Type B pancreatic cell (in vitro differentiated cells): Measurements from ENCODE around the gene PARD3. TPM values are rescaled to one million over a fixed set of nuclear protein-coding genes. Genes with fewer than 3 reads are reported as not detected.
"Not testable (repeated sequence)": the region's sequence is repeated elsewhere in the genome, so short reads cannot be mapped to it uniquely, and the experiment has no call there.

Experiments
- DNase-seq: peaks from one replicate; pipeline ENCODE4 v3.0.0; 2021; ENCODE audit warnings: mixed read lengths; ENCODE audit not compliant: unreplicated experiment; ENCODE audit errors: extremely low spot score
- H3K27ac Mint-ChIP-seq: 2 replicates; pipeline ENCODE4 v1.8.0; 2021; ENCODE audit warnings: mild to moderate bottlenecking, mixed read lengths
- H3K27me3 Mint-ChIP-seq: 2 replicates; pipeline ENCODE4 v1.8.0; 2021; ENCODE audit warnings: mixed read lengths
- H3K36me3 Mint-ChIP-seq: 2 replicates; pipeline ENCODE4 v1.8.0; 2021; ENCODE audit warnings: mixed read lengths
- H3K4me1 Mint-ChIP-seq: one replicate; pipeline ENCODE4 v1.8.0; 2021; ENCODE audit warnings: mixed read lengths; ENCODE audit not compliant: unreplicated experiment
- H3K4me3 Mint-ChIP-seq: 2 replicates; pipeline ENCODE4 v1.8.0; 2021; ENCODE audit warnings: mild to moderate bottlenecking, mixed read lengths
- H3K9me3 Mint-ChIP-seq: 2 replicates; pipeline ENCODE4 v1.8.0; 2021; ENCODE audit warnings: mixed read lengths
- CTCF ChIP-seq: fragments of 200-600 bp; sonication (generic); conservative IDR thresholded peaks from 2 replicates; pipeline ENCODE4 v1.5.0; 2021; ENCODE audit warnings: antibody characterized with exemption, mild to moderate bottlenecking
- total RNA-seq: library from RNA; stranded (reverse); gene quantifications from 2 replicates; pipeline ENCODE4 v1.2.1, GENCODE V29; 2021; ENCODE audit warnings: low replicate concordance

PARD3 gene
- total RNA-seq, 1 donor from 2014 or later = 52.3 TPM

GRCh38 chr10:34759837-34760215 lies 55.3 kb downstream of the PARD3 start:
- Mint-ChIP-seq H3K4me3 (no peak overlapping the region), H3K9me3 (peaks cover 4% of the 10 kb centered on the region), H3K36me3 (peaks cover 9% of the 10 kb centered on the region), H3K4me1 (peaks cover 40% of the 10 kb centered on the region), H3K27me3 (no peaks in the 10 kb centered on the region), H3K27ac (no peak overlapping the region)
- TF ChIP-seq CTCF = no peak
- no peak for DNase-seq

GRCh38 chr10:34759161-34759836 lies 55.8 kb downstream of the PARD3 start:
- H3K9me3 Mint-ChIP-seq = peaks cover 4% of the 10 kb centered on the region
- no peak overlapping the region for H3K4me3 Mint-ChIP-seq
- DNase-seq = no peak
- H3K27ac Mint-ChIP-seq = peak overlapping the region; percentile 97
- peaks cover 9% of the 10 kb centered on the region for H3K36me3 Mint-ChIP-seq
- no peaks in the 10 kb centered on the region for H3K27me3 Mint-ChIP-seq
- no peak for TF ChIP-seq CTCF
- peaks cover 40% of the 10 kb centered on the region for H3K4me1 Mint-ChIP-seq

- TF ChIP-seq CTCF = no peak
- DNase-seq = no peak
- H3K27me3 Mint-ChIP-seq = no peaks in the 10 kb centered on the region
- H3K27ac Mint-ChIP-seq = peak overlapping the region; percentile 97
- peak overlapping the region; percentile 37 for H3K4me3 Mint-ChIP-seq
- H3K36me3 Mint-ChIP-seq = peaks cover 9% of the 10 kb centered on the region
- H3K9me3 Mint-ChIP-seq = peaks cover 4% of the 10 kb centered on the region
- peaks cover 42% of the 10 kb centered on the region for H3K4me1 Mint-ChIP-seq
These were observed 56.6 kb downstream of the PARD3 start for GRCh38 chr10:34758447-34758996.

- Mint-ChIP-seq H3K36me3 (peaks cover 8% of the 10 kb centered on the region), H3K4me3 (peak overlapping the region; percentile 37), H3K4me1 (peaks cover 47% of the 10 kb centered on the region), H3K27ac (peak overlapping the region; percentile 97), H3K27me3 (no peaks in the 10 kb centered on the region), H3K9me3 (peaks cover 4% of the 10 kb centered on the region)
- no peak for DNase-seq
- no peak for TF ChIP-seq CTCF
These were observed 57.2 kb downstream of the PARD3 start for GRCh38 chr10:34757933-34758332.

GRCh38 chr10:34757181-34757580 lies 57.9 kb downstream of the PARD3 start:
- not testable (repeated sequence) for H3K4me3 Mint-ChIP-seq, H3K36me3 Mint-ChIP-seq, H3K9me3 Mint-ChIP-seq, DNase-seq, H3K27me3 Mint-ChIP-seq
- H3K4me1 Mint-ChIP-seq = peaks cover 49% of the 10 kb centered on the region
- H3K27ac Mint-ChIP-seq = peak overlapping the region; percentile 77

GRCh38 chr10:34756584-34756983 lies 58.5 kb downstream of the PARD3 start:
- Mint-ChIP-seq H3K27ac (no peak overlapping the region), H3K27me3 (no peaks in the 10 kb centered on the region), H3K4me1 (peaks cover 48% of the 10 kb centered on the region), H3K9me3 (peaks cover 4% of the 10 kb centered on the region), H3K4me3 (no peak overlapping the region), H3K36me3 (peaks cover 4% of the 10 kb centered on the region)
- DNase-seq = no peak
- no peak for TF ChIP-seq CTCF
